ENCODE measurements around the gene LRRC3C.

LRRC3C gene

DNA sequence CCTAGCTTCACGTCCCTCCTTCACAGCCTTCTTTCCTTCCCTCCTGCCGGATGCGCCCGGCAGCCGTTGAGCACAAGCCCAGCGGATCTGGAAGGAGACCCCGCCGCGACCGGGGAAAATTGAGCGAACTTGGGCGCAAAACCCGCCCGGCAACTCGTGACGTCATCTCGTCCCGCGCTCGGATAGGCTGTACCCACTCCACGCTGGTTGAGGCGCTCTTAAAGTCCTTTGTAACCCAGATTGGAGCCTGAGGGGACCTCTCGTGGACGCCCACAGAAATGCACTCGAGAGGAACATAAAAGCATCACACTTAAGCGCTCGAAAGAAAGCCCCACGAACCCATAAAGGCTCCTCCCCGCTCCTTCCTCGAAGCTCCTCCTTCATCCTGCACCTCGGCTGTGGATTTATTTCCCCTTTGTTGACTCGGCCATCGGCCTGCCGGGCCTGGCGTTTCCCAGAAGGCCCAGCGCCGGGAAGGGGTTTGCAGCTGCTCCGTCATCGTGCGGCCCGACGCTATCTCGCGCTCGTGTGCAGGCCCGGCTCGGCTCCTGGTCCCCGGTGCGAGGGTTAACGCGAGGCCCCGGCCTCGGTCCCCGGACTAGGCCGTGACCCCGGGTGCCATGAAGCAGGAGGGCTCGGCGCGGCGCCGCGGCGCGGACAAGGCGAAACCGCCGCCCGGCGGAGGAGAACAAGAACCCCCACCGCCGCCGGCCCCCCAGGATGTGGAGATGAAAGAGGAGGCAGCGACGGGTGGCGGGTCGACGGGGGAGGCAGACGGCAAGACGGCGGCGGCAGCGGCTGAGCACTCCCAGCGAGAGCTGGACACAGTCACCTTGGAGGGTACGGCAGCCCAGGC is 53.0 kb downstream of the LRRC3C start, which contains the start of gene PSMD3:
PSMD3 (plus strand) TSS at position 457 of the 856 bp plus-strand sequence; CDS start at position 621, 164 bp downstream.
- DNase-seq (ENCODE audit: low spot score), result peak; percentile 97
- in situ Hi-C loops (cut with MboI; ENCODE audit: low pct_unique_long_range_greater_than_20kb, low sequenced_read_pairs, unreplicated experiment), result no loop called here

GRCh38 chr17:39981207-39981741 is 53.7 kb downstream of the LRRC3C start:
- TF ChIP-seq CTCF (IDR thresholded peaks at IDR 0.05; ENCODE audit: extremely low read depth, insufficient read depth, missing control alignments), result no peak
- DNase-seq (ENCODE audit: low spot score), result no peak
- in situ Hi-C loops (cut with MboI; ENCODE audit: low pct_unique_long_range_greater_than_20kb, low sequenced_read_pairs, unreplicated experiment), result no loop called here

More for the DNA sequence above, 53.0 kb downstream of the LRRC3C start, which contains the start of gene PSMD3:
- TF ChIP-seq CTCF (IDR thresholded peaks at IDR 0.05; ENCODE audit: extremely low read depth, insufficient read depth, missing control alignments), result peak; percentile 70

- in situ Hi-C loops (cut with MboI; ENCODE audit: low pct_unique_long_range_greater_than_20kb, low sequenced_read_pairs, unreplicated experiment), result no loop called here
- no peak for TF ChIP-seq CTCF (IDR thresholded peaks at IDR 0.05; ENCODE audit: extremely low read depth, insufficient read depth, missing control alignments)
- DNase-seq (ENCODE audit: low spot score), result no peak
Measured at GRCh38 chr17:39981766-39982375, 54.3 kb downstream of the LRRC3C start.

GRCh38 chr17:39988206-39988810 is 60.8 kb downstream of the LRRC3C start:
- no peak for DNase-seq (ENCODE audit: low spot score)
- in situ Hi-C loops (cut with MboI; ENCODE audit: low pct_unique_long_range_greater_than_20kb, low sequenced_read_pairs, unreplicated experiment), result no loop called here
- no peak for TF ChIP-seq CTCF (IDR thresholded peaks at IDR 0.05; ENCODE audit: extremely low read depth, insufficient read depth, missing control alignments)

DNA sequence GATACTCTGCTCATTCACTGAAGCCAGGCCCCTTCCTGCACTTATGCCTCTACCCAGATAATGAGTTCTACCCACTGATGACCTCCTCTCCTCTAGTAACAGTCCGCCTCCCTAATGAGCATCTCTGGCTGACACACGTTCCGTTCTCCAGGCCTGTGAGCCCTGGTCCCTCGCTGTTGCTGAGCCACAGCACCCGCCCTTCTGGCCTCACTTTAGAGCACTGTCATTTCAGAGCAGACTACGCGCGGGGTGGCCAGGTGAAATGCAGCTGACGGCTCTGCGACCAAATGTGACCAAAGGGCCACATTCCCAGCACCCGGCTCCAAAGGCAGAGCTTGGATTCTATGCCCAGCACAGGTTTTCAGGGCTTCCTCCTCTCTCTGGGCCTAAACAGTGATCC is 66.9 kb downstream of the LRRC3C start:
- no peak for DNase-seq (ENCODE audit: low spot score)
- no peak for TF ChIP-seq CTCF (IDR thresholded peaks at IDR 0.05; ENCODE audit: extremely low read depth, insufficient read depth, missing control alignments)
- in situ Hi-C loops (cut with MboI; ENCODE audit: low pct_unique_long_range_greater_than_20kb, low sequenced_read_pairs, unreplicated experiment), result no loop called here

Data from GM13977 (cell line).